Left hindlimb (tissue), 1 donor: ENCODE measurements around the gene FFAR1.

Experiments used
- DNase-seq: peaks from one replicate; pipeline ENCODE4 v3.0.0-alpha.2; 2018

The FFAR1 gene

GRCh38 chr19:35396240-35396885, 48.7 kb downstream of the FFAR1 start:
- DNase-seq = no peak

GRCh38 chr19:35397064-35397463, 49.4 kb downstream of the FFAR1 start:
- no peak for DNase-seq
